Sigmoid colon (tissue), 7 donors: Measurements from ENCODE around the gene QRFP. TPM values are rescaled to one million over a fixed set of nuclear protein-coding genes. Genes with fewer than 3 reads are reported as not detected.

Source experiments
- DNase-seq: peaks from one replicate; pipeline ENCODE4 v3.0.0-alpha.2; 2019
- H3K27ac ChIP-seq, 4 donors: fragments of 200-600 bp; sonication (generic); one replicate each; pipeline ENCODE4 v1.5.1; 2016 to 2019; ENCODE audit warnings: mild to moderate bottlenecking in 1 of 4
- H3K27me3 ChIP-seq, 3 donors: fragments of 200-600 bp; sonication (generic); one replicate each; pipeline ENCODE4 v1.5.1; 2019; ENCODE audit warnings: mild to moderate bottlenecking in 1 of 3
- H3K36me3 ChIP-seq, 4 donors: fragments of 200-600 bp; sonication (generic); one replicate each; pipeline ENCODE4 v1.5.1; 2016 to 2019
- H3K4me1 ChIP-seq, 4 donors: fragments of 200-600 bp; sonication (generic); one replicate each; pipeline ENCODE4 v1.5.1; 2017 to 2019
- H3K4me3 ChIP-seq, 4 donors: fragments of 200-600 bp; sonication (generic); one replicate each; pipeline ENCODE4 v1.5.1; 2017 to 2019; ENCODE audit warnings: mild to moderate bottlenecking in 2 of 4, moderate library complexity in 1 of 4
- H3K9me3 ChIP-seq, 4 donors: fragments of 200-600 bp in 3 of 4; sonication (generic) in 3 of 4; one replicate each; pipeline versions ENCODE4 v1.5.1 to v1.6.1; 2013 to 2019
- EP300 ChIP-seq, 4 donors: sonication (generic); formaldehyde crosslinking; IDR thresholded peaks; one replicate each; pipeline ENCODE4 v1.6.1; 2017; ENCODE audit warnings: antibody characterized with exemption in 4 of 4
- POLR2A ChIP-seq, 2 donors: fragments of 450-650 bp; IDR thresholded peaks; one replicate each; pipeline ENCODE4 v1.6.1; 2016; ENCODE audit warnings: antibody characterized with exemption in 2 of 2, mild to moderate bottlenecking in 2 of 2, moderate library complexity in 2 of 2
- POLR2AphosphoS5 ChIP-seq, 4 donors: sonication (generic); formaldehyde crosslinking; IDR thresholded peaks; one replicate each; pipeline ENCODE4 v1.6.1; 2017; ENCODE audit warnings: antibody characterized with exemption in 4 of 4
- WGBS, 2 donors: extraction: QIAGEN DNeasy Blood & Tissue Kit; methylation state at CpG; one replicate each; pipeline ENCODE4 v1.1.7; 2013; 5-methylcytosine and 5-hydroxymethylcytosine counted together
- intact Hi-C: fragments of 100-400 bp; cut with DNase I; formaldehyde crosslinking; loops from one replicate; pipeline ENCODE4 v1.15.1; 2023
- polyA plus RNA-seq, 3 donors: library from polyadenylated mRNA; stranded (reverse); fragments of 200-250 nt; gene quantifications; one replicate each; pipeline ENCODE4 v1.2.3, GENCODE V29; 2013
- total RNA-seq, 4 donors: library from RNA; depleted of rRNA; stranded (reverse); fragments of >200 nt; gene quantifications; one replicate each; pipeline ENCODE4 v1.1.0, GENCODE V29; 2016
- TF ChIP-seq, protein P1 (sequence below), 4 experiments: fragments of 450-650 bp in 3 of 4; fragments of 200-600 bp in 1 of 4; IDR thresholded peaks; one replicate each; pipeline ENCODE4 v1.5.1; 2016 to 2019; ENCODE audit warnings: antibody characterized with exemption in 4 of 4, mild to moderate bottlenecking in 3 of 4, moderate library complexity in 2 of 4
- donor health status: healthy with polysubstance abuse.
- donor health status: Bipolar disorder and iron deficiency.
- donor health status: healthy.

Gene QRFP
- total and polyA plus RNA-seq, 7 donors, result 0.20 TPM; not detected in 6

DNA sequence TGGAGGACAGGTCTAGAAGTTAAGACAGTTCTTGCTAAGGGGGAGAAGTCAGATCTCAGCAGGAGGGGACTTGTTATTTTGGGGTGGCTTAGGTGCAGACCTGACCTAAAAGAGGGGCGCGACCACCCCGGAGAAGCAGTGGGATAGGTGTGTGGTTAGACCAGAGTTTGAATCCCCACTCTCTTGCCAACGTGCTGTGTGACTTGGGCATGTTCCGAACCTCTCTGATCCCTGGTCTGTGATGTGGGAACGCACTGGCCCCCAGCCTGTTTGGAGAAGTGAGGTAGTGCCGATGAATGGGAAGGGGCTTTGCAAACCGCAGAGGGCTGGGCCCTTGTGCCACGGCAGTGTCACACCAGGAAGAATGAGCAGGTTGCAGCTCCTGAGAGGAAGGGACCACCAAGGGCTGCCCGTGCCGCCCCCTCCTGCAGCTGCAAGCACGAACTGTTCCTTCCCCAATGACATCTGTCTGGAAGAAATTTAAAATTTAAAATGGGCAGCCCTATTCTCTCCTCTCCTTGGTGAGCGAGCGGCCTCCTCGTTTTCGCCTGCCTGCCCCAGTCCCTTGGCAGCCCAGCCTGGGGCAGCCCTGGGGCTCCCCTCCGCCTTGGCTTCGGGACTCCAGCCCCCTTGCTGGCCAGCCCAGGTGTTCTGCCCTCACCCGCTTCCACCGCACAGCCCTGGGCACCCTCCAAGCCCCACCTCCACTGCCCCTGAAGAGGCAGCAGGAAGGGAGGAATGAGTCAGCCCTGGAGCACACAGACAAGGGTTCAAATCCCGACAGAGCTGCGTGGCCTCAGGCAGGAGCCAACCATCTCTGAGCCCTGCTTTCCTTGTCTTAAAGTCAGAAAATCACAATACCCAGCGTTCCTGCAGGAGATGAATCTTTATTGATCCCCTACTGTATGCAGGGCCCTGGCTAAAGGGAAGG, 40.8 kb upstream of the QRFP start:
- no peak overlapping the region for H3K4me3 ChIP-seq
- peaks cover 0 to 57% (median 41%) of the 10 kb centered on the region in 4 donors for H3K4me1 ChIP-seq
- no peak for DNase-seq
- H3K36me3 ChIP-seq, result no peaks in the 10 kb centered on the region
- intact Hi-C loops, result loop anchor here (5.0 kb wide), 1 partner anchor 170 kb away; no protein-coding TSS in a partner anchor
- no peak overlapping the region for H3K27ac ChIP-seq
- TF ChIP-seq EP300 (IDR thresholded peaks at IDR 0.05) (no peak), POLR2A (IDR thresholded peaks at IDR 0.05) (no peak), POLR2AphosphoS5 (IDR thresholded peaks at IDR 0.05) (no peak)
- TF ChIP-seq, protein P1, sequence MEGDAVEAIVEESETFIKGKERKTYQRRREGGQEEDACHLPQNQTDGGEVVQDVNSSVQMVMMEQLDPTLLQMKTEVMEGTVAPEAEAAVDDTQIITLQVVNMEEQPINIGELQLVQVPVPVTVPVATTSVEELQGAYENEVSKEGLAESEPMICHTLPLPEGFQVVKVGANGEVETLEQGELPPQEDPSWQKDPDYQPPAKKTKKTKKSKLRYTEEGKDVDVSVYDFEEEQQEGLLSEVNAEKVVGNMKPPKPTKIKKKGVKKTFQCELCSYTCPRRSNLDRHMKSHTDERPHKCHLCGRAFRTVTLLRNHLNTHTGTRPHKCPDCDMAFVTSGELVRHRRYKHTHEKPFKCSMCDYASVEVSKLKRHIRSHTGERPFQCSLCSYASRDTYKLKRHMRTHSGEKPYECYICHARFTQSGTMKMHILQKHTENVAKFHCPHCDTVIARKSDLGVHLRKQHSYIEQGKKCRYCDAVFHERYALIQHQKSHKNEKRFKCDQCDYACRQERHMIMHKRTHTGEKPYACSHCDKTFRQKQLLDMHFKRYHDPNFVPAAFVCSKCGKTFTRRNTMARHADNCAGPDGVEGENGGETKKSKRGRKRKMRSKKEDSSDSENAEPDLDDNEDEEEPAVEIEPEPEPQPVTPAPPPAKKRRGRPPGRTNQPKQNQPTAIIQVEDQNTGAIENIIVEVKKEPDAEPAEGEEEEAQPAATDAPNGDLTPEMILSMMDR (IDR thresholded peaks at IDR 0.05), result no peak
- H3K9me3 ChIP-seq, result no peaks in the 10 kb centered on the region
- 66 to 81% methylated on average over 23 of the region's 23 CpGs for WGBS, 2 donors
- peaks cover 33 to 91% (median 72%) of the 10 kb centered on the region in 3 donors for H3K27me3 ChIP-seq

DNA sequence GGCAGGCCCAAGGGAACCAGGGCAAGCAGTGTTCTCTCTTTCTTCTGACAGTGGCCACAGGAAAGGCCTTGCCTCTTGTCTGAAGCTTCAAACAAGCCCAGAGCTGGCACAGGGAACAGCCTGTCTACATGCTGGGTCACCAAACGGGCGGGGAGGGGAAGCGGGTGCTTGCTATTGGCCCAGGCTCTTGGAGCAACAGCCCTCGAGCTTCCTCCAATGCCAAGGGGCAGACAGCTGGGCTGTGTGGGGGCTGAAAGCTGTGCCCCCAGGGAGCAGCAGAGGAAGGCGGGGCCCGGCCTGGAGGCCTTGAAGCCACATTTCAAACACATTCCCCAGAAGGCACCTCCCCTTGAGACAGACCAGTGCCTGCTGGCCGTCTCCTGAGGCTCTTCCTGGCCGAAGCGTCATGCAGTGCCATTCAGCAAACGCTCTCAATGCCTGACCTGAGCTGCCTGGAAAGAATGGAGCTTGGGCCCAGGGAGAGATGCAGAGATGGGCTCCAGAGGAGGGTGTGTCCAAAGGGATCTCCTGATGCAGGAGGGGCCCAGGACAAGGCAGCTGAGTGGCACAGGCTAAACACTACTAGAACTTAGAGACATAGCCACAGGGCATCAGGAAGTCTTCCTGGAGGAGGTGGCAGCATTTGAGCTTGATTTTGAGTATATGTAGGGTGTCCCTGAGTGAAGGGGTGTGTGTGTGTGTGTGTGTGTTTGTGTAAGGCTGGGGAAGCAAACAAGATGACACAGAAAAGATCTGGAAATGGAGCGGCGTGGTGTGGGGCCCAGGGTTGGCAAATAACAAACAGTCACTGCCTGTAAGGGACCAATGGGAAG, 39.9 kb upstream of the QRFP start:
- H3K4me3 ChIP-seq, result no peak overlapping the region
- no peak for TF ChIP-seq POLR2A (IDR thresholded peaks at IDR 0.05)
- TF ChIP-seq, protein P1 (IDR thresholded peaks at IDR 0.05), result no peak
- no peak for TF ChIP-seq POLR2AphosphoS5 (IDR thresholded peaks at IDR 0.05)
- TF ChIP-seq EP300 (IDR thresholded peaks at IDR 0.05), result no peak
- no peaks in the 10 kb centered on the region for H3K9me3 ChIP-seq
- no peak for DNase-seq
- WGBS, 2 donors, result 22 to 46% methylated on average over 12 of the region's 12 CpGs
- peak overlapping the region in 3 of 4 donors; percentile 27 to 63 (median 40) for H3K27ac ChIP-seq
- intact Hi-C loops, result loop anchor here (5.0 kb wide), 1 partner anchor 169 kb away; no protein-coding TSS in a partner anchor
- no peaks in the 10 kb centered on the region for H3K36me3 ChIP-seq
- peaks cover 33 to 85% (median 66%) of the 10 kb centered on the region in 3 donors for H3K27me3 ChIP-seq
- H3K4me1 ChIP-seq, result peaks cover 0 to 61% (median 43%) of the 10 kb centered on the region in 4 donors

DNA sequence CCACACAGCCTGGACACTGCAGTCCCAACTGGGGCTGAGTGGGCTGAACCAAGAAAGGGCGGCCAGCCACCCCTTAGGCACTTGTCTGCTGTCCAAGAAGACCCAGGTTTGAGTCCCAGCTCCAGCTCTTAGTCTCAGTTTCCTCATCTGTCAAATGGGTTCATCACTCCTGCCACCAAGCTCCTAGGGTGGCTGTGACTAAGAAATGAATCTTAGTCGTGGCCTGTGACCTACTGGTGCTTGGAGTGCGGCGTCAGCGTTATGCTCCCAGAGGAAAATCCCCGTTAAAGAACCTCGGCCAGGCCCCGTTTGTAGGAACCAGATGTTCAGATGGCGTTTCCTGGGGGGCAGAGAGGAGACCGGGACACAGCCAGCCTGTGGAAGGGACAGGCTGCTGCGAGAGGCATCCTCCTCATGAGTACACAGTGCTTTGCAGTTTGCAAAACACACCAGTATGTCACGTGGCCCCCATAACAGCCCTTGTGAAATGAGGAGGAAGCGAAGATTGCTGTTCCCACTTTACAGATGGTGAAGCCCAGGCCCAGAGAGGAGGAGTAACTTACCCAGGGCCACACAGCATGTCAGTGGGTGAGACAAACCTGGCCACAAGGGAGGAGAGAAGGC, 39.1 kb upstream of the QRFP start:
- intact Hi-C loops, result loop anchor here (5.0 kb wide), 1 partner anchor 168 kb away; no protein-coding TSS in a partner anchor

More for the DNA sequence above, 39.1 kb upstream of the QRFP start:
- TF ChIP-seq EP300 (IDR thresholded peaks at IDR 0.05) (no peak), POLR2AphosphoS5 (IDR thresholded peaks at IDR 0.05) (no peak), POLR2A (IDR thresholded peaks at IDR 0.05) (no peak)
- TF ChIP-seq, protein P1 (IDR thresholded peaks at IDR 0.05), result no peak
- no peaks in the 10 kb centered on the region for H3K9me3 ChIP-seq
- 84 to 88% methylated on average over 13 of the region's 13 CpGs for WGBS, 2 donors
- no peaks in the 10 kb centered on the region for H3K36me3 ChIP-seq
- no peak overlapping the region for H3K4me3 ChIP-seq
- peaks cover 32 to 77% (median 59%) of the 10 kb centered on the region in 3 donors for H3K27me3 ChIP-seq
- H3K4me1 ChIP-seq, result peaks cover 0 to 57% (median 42%) of the 10 kb centered on the region in 4 donors
- peak overlapping the region in 3 of 4 donors; percentile 27 to 63 (median 40) for H3K27ac ChIP-seq
- no peak for DNase-seq
